HepG2 (cell line): ENCODE results near the gene GAS2L2. TPM values are rescaled to one million over a fixed set of nuclear protein-coding genes. Genes with fewer than 3 reads are reported as not detected.

Experiments used
- ATAC-seq: fragments of 200-7000 bp; cut with Tn5 transposase; 3 replicates; pipeline ENCODE4 v1.9.1; 2020; ENCODE audit warnings: mild to moderate bottlenecking, moderate library complexity
- BruUV-seq: library from RNA; stranded (reverse); fragments of 400-500 nt; replicated peaks from 2 replicates; lab custom pipeline; 2021; lab: Mats Ljungman, UMichigan
- CTCF ChIA-PET: fragments of 300-600 bp; formaldehyde crosslinking; extraction: SDS; loops from one replicate; lab custom pipeline; 2021; ENCODE audit warnings: low total read pairs, inconsistent platforms, low intra/inter-chr PET ratio; lab: Yijun Ruan, JAX
- POLR2A ChIA-PET: fragments of 350-600 bp; sonication (Branson Sonifier 250); formaldehyde crosslinking; loops from one replicate; lab custom pipeline; 2020; ENCODE audit warnings: antibody characterized with exemption, inconsistent platforms; lab: Yijun Ruan, JAX
- DNase-seq: peaks from one replicate; pipeline ENCODE4 v3.0.0-alpha.2; 2015; ENCODE audit warnings: low spot score
- FAIRE-seq: peaks from 3 replicates; lab custom pipeline; 2011; peaks lifted over from hg19 to GRCh38; lab: Jason Lieb, UNC
- H2AFZ ChIP-seq: one replicate; pipeline ENCODE4 v1.6.1; 2011; ENCODE audit warnings: low read length, inconsistent platforms
- H3K27ac ChIP-seq: fragments of 300-600 bp; 3 replicates; pipeline ENCODE4 v1.8.0; 2011; ENCODE audit warnings: mixed run types, mild to moderate bottlenecking, mixed read lengths, low read length, inconsistent platforms; ENCODE audit not compliant: insufficient read depth; ENCODE audit errors: extremely low read length
- H3K27me3 ChIP-seq, 2 experiments: fragments of 200-600 bp in 1 of 2; 2 replicates in 1 of 2; 3 replicates in 1 of 2; pipeline versions ENCODE4 v1.6.0 to v1.8.0; 2011; ENCODE audit warnings: low read length in 2 of 2, mild to moderate bottlenecking in 2 of 2, moderate library complexity in 2 of 2, inconsistent platforms in 1 of 2; ENCODE audit not compliant: insufficient read depth in 2 of 2, control insufficient read depth in 1 of 2
- H3K36me3 ChIP-seq, 2 experiments: fragments of 200-600 bp in 1 of 2; replicated peaks in 1 of 2; 2 replicates in 1 of 2; 3 replicates in 1 of 2; pipeline versions ENCODE4 v1.5.1 to v1.8.0; 2011; ENCODE audit warnings: low read length in 2 of 2, inconsistent platforms in 1 of 2; ENCODE audit not compliant: insufficient read depth in 2 of 2, control insufficient read depth in 1 of 2
- H3K4me1 ChIP-seq: 2 replicates; pipeline ENCODE4 v1.5.1; 2012; ENCODE audit warnings: low read length, inconsistent platforms; ENCODE audit not compliant: insufficient read depth
- H3K4me2 ChIP-seq: 2 replicates; pipeline ENCODE4 v1.6.0; 2011; ENCODE audit warnings: low read depth, low read length, inconsistent platforms
- H3K4me3 ChIP-seq, 3 experiments: fragments of 200-600 bp in 1 of 3; sonication (generic), shearing (Covaris generic) in 1 of 3; replicated peaks in 1 of 3; 2 replicates each; pipeline ENCODE4 v1.5.1; 2011 to 2016; ENCODE audit warnings: low read length in 3 of 3, inconsistent platforms in 2 of 3, low read depth in 2 of 3, mild to moderate bottlenecking in 2 of 3, control low read depth in 1 of 3, mixed read lengths in 1 of 3; ENCODE audit not compliant: insufficient read depth in 1 of 3
- H3K79me2 ChIP-seq: one replicate; pipeline ENCODE4 v1.6.1; 2011; ENCODE audit warnings: low read length, inconsistent platforms; ENCODE audit not compliant: insufficient read depth
- H3K9ac ChIP-seq: 2 replicates; pipeline ENCODE4 v1.6.0; 2011; ENCODE audit warnings: mild to moderate bottlenecking, low read depth, low read length, inconsistent platforms; ENCODE audit not compliant: insufficient read depth
- H3K9me3 ChIP-seq: 2 replicates; pipeline ENCODE4 v1.5.1; 2012; ENCODE audit warnings: mild to moderate bottlenecking, low read length
- H4K20me1 ChIP-seq: 2 replicates; pipeline ENCODE4 v1.6.0; 2011; ENCODE audit warnings: inconsistent platforms, mild to moderate bottlenecking, low read length, moderate library complexity; ENCODE audit not compliant: insufficient read depth
- ARNT2 ChIP-seq: sonication (generic); formaldehyde crosslinking; IDR thresholded peaks from 2 replicates; pipeline ENCODE4 v1.8.0; 2022; ENCODE audit warnings: mild to moderate bottlenecking, low read depth, missing genetic modification reagents, moderate library complexity
- CHD2 ChIP-seq: IDR thresholded peaks from 2 replicates; pipeline ENCODE4 v1.6.1; 2011; ENCODE audit warnings: low read depth, low read length, improper control_type of control experiment
- FOXO1 ChIP-seq: sonication (generic); formaldehyde crosslinking; IDR thresholded peaks from 2 replicates; pipeline ENCODE4 v1.4.0; 2020; ENCODE audit warnings: missing genetic modification reagents
- HOXA7 ChIP-seq: sonication (generic); formaldehyde crosslinking; IDR thresholded peaks from 2 replicates; pipeline ENCODE4 v1.8.1; 2022; ENCODE audit warnings: mild to moderate bottlenecking, missing genetic modification reagents, moderate library complexity
- KLF13 ChIP-seq: sonication (generic); formaldehyde crosslinking; IDR thresholded peaks from 2 replicates; pipeline ENCODE4 v1.4.0; 2020; ENCODE audit warnings: mild to moderate bottlenecking, missing genetic modification reagents
- KLF9 ChIP-seq: IDR thresholded peaks from 2 replicates; pipeline ENCODE4 v1.6.1; 2016; ENCODE audit warnings: low read depth
- MAFG ChIP-seq: sonication (generic); formaldehyde crosslinking; IDR thresholded peaks from 2 replicates; pipeline ENCODE4 v1.5.1; 2020; ENCODE audit warnings: mild to moderate bottlenecking, missing genetic modification reagents
- MED1 ChIP-seq: sonication (generic); formaldehyde crosslinking; IDR thresholded peaks from 2 replicates; pipeline ENCODE4 v1.4.0; 2020; ENCODE audit warnings: missing genetic modification reagents
- MIXL1 ChIP-seq: IDR thresholded peaks from 2 replicates; pipeline ENCODE4 v1.6.1; 2016
- MTA3 ChIP-seq: sonication (generic); formaldehyde crosslinking; IDR thresholded peaks from 2 replicates; pipeline ENCODE4 v1.4.0; 2020; ENCODE audit warnings: missing genetic modification reagents
- TRIM24 ChIP-seq: sonication (generic); formaldehyde crosslinking; IDR thresholded peaks from 2 replicates; pipeline ENCODE4 v1.8.0; 2022; ENCODE audit warnings: mild to moderate bottlenecking, missing genetic modification reagents
- U2AF1 ChIP-seq: fragments of 200-400 bp; formaldehyde crosslinking; optimal IDR thresholded peaks from 2 replicates; pipeline ENCODE3; 2017; ENCODE audit warnings: mild to moderate bottlenecking, low read depth, low read length
- ZBTB38 ChIP-seq: sonication (generic); formaldehyde crosslinking; IDR thresholded peaks from 2 replicates; pipeline ENCODE4 v1.5.1; 2020; ENCODE audit warnings: mild to moderate bottlenecking, missing genetic modification reagents
- ZNF143 ChIP-seq: sonication (generic); formaldehyde crosslinking; IDR thresholded peaks from 2 replicates; pipeline ENCODE4 v1.4.0; 2020; ENCODE audit warnings: missing genetic modification reagents
- ZNF367 ChIP-seq: sonication (generic); formaldehyde crosslinking; IDR thresholded peaks from 2 replicates; pipeline ENCODE4 v1.4.0; 2020; ENCODE audit warnings: missing genetic modification reagents, borderline replicate concordance
- ZNF572 ChIP-seq: sonication (generic); formaldehyde crosslinking; IDR thresholded peaks from 2 replicates; pipeline ENCODE4 v1.5.1; 2020; ENCODE audit warnings: mild to moderate bottlenecking, missing genetic modification reagents
- ZNF777 ChIP-seq: sonication (generic); formaldehyde crosslinking; IDR thresholded peaks from 2 replicates; pipeline ENCODE4 v1.4.0; 2020; ENCODE audit warnings: missing genetic modification reagents
- WGBS: methylation state at CpG from one replicate; pipeline ENCODE4 v1.1.6; 2017; ENCODE audit warnings: low lambda C conversion rate; 5-methylcytosine and 5-hydroxymethylcytosine counted together
- in situ Hi-C: cut with HindIII; loops from 2 replicates; pipeline ENCODE4 v1.10.0; 2017; ENCODE audit warnings: low pct_unique_long_range_greater_than_20kb; ENCODE audit not compliant: extremely low pct_ligation_motif_present
- intact Hi-C: fragments of 100-400 bp; cut with micrococcal nuclease; formaldehyde crosslinking; loops from one replicate; pipeline ENCODE4 v1.10.0; 2022; ENCODE audit not compliant: unreplicated experiment
- polyA plus RNA-seq, 8 experiments: library from polyadenylated mRNA; depleted of rRNA in 3 of 8; stranded (reverse) in 7 of 8; unstranded in 1 of 8; fragments of >200 nt; fragmentation: Illumina TruSeq in 4 of 8; extraction: Trizol in 4 of 8; gene quantifications; 2 replicates each; pipeline versions ENCODE4 v1.2.1 to v1.2.3, GENCODE V29; 2011 to 2016; ENCODE audit warnings: low read depth in 4 of 8, missing spikeins in 1 of 8, mixed read lengths in 1 of 8; ENCODE audit not compliant: insufficient read depth in 1 of 8
- total RNA-seq, 5 experiments: library from RNA; depleted of rRNA; stranded (reverse); fragments of >200 nt; fragmentation: Illumina TruSeq; extraction: Trizol; gene quantifications; 2 replicates each; pipeline ENCODE4 v1.2.3, GENCODE V29; 2016; ENCODE audit warnings: low read depth in 1 of 5
- TF ChIP-seq, protein P1 (sequence below): fragments of 450-650 bp; IDR thresholded peaks from 2 replicates; pipeline ENCODE4 v1.6.1; 2017
- TF ChIP-seq, protein P2 (sequence below): sonication (generic); formaldehyde crosslinking; IDR thresholded peaks from 2 replicates; pipeline ENCODE4 v1.9.0; 2021; ENCODE audit warnings: missing genetic modification reagents, mild to moderate bottlenecking, borderline replicate concordance

GAS2L2 gene
- total and polyA plus RNA-seq, 2 of the 13 experiments (the other 11 are each of a cell fraction or from before 2014, with no cell fraction given), result not detected

DNA sequence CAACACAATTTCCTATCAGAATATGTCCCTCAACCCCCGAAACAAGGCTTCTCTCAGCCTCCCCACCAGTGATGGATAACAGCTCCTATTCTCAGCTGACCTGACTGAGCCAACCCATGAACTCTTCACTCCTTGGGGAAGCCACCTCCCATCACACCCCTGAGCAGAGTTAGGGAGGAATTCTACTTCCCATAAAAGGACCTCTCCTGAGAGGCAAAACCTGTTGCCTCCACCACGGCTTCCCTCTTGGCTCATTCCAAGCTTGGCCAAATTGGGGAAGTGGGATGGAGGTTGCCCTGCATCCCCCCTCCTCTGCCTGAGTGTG lies 27.3 kb downstream of the GAS2L2 start:
- no peak for ATAC-seq
- WGBS, result 100% methylated on average over 2 of the region's 2 CpGs
- no peaks in the 10 kb centered on the region for H3K79me2 ChIP-seq
- no TSS peak for BruUV-seq
- no peak overlapping the region for H3K4me3 ChIP-seq
- no peak overlapping the region for H2AFZ ChIP-seq
- no peak for TF ChIP-seq KLF9 (CRISPR knock-in tag)
- no peak for TF ChIP-seq MTA3
- no peak for TF ChIP-seq ZBTB38
- no peak for TF ChIP-seq ZNF777
- no peak for TF ChIP-seq CHD2
- no peak for TF ChIP-seq ARNT2 (CRISPR knock-in tag)
- TF ChIP-seq MAFG (CRISPR knock-in tag), result no peak
- no peak for TF ChIP-seq MIXL1 (CRISPR knock-in tag)
- TF ChIP-seq MED1 (CRISPR knock-in tag), result no peak
- TF ChIP-seq KLF13 (CRISPR knock-in tag), result no peak
- TF ChIP-seq U2AF1, result no peak
- no peak for TF ChIP-seq ZNF143 (CRISPR knock-in tag)
- no peak for TF ChIP-seq ZNF367
- no peak for TF ChIP-seq ZNF572
- TF ChIP-seq TRIM24 (CRISPR knock-in tag), result no peak
- no peak for TF ChIP-seq HOXA7
- TF ChIP-seq, protein P1, sequence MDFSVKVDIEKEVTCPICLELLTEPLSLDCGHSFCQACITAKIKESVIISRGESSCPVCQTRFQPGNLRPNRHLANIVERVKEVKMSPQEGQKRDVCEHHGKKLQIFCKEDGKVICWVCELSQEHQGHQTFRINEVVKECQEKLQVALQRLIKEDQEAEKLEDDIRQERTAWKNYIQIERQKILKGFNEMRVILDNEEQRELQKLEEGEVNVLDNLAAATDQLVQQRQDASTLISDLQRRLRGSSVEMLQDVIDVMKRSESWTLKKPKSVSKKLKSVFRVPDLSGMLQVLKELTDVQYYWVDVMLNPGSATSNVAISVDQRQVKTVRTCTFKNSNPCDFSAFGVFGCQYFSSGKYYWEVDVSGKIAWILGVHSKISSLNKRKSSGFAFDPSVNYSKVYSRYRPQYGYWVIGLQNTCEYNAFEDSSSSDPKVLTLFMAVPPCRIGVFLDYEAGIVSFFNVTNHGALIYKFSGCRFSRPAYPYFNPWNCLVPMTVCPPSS, result no peak
- TF ChIP-seq, protein P2, sequence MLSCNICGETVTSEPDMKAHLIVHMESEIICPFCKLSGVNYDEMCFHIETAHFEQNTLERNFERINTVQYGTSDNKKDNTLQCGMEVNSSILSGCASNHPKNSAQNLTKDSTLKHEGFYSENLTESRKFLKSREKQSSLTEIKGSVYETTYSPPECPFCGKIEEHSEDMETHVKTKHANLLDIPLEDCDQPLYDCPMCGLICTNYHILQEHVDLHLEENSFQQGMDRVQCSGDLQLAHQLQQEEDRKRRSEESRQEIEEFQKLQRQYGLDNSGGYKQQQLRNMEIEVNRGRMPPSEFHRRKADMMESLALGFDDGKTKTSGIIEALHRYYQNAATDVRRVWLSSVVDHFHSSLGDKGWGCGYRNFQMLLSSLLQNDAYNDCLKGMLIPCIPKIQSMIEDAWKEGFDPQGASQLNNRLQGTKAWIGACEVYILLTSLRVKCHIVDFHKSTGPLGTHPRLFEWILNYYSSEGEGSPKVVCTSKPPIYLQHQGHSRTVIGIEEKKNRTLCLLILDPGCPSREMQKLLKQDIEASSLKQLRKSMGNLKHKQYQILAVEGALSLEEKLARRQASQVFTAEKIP (CRISPR knock-in tag), result no peak
- no peak for TF ChIP-seq FOXO1 (CRISPR knock-in tag)
- H4K20me1 ChIP-seq, result no peaks in the 10 kb centered on the region
- H3K27me3 ChIP-seq, result no peaks in the 10 kb centered on the region
- CTCF ChIA-PET, result no interaction called here
- DNase-seq, result no peak
- H3K9ac ChIP-seq, result no peak overlapping the region
- no peak overlapping the region for H3K4me2 ChIP-seq
- in situ Hi-C loops (loop anchor here (25.0 kb wide), 1 partner anchor 413 kb away; no protein-coding TSS in a partner anchor), intact Hi-C loops (no loop called here)
- no peak for FAIRE-seq
- no peaks in the 10 kb centered on the region for H3K9me3 ChIP-seq
- POLR2A ChIA-PET, result interaction anchor here (1.1 kb wide), 1 partner anchor 12 kb away, joined by 5 read pairs; no protein-coding TSS in a partner anchor
- H3K36me3 ChIP-seq, result peaks cover 10 to 38% of the 10 kb centered on the region in 2 experiments; a peak in 4 of 5 replicates
- peaks cover 23% of the 10 kb centered on the region for H3K4me1 ChIP-seq
- H3K27ac ChIP-seq, result no peak overlapping the region
